ENCODE data around the gene KSR2.
"Not testable (repeated sequence)": the region's sequence is repeated elsewhere in the genome, so short reads cannot be mapped to it uniquely, and the experiment has no call there.

Gene KSR2

DNA sequence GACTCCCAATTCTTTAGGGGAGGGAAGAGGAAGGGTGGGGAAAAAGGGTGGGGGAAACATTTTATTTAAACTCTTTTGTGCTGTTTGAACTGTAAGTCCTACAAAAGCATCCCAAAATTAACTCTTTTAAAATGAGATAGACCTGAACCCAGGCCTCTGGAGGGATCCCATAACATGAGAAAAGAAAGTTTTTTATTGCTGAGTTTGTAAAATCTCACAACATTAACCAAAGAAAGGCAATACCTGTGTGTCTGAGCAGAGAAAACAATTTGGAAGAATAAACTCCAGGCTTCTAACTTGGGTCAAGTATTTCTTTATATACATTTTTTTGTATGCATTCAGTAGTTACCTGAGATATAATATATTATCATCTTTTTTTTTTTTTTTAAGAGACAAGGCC lies 107.1 kb downstream of the KSR2 start:
- Histone ChIP-seq H4K20me1 (ENCODE audit: insufficient read depth, low read length) (no peaks in the 10 kb centered on the region), H3K27me3 (ENCODE audit: insufficient read depth, low read length) (peaks cover 7% of the 10 kb centered on the region; the same call in 1 of the 2 replicates), H2AFZ (ENCODE audit: low read length) (no peak overlapping the region), H3K9ac (ENCODE audit: low read length) (no peak overlapping the region), H3K27ac (ENCODE audit: low read depth, low read length, poor library complexity, severe bottlenecking) (no peak overlapping the region), H3K9me2 (ENCODE audit: low read depth, low read length) (no peaks in the 10 kb centered on the region), H3K4me3 (ENCODE audit: low read depth, low read length, poor library complexity, severe bottlenecking) (no peak overlapping the region), H3F3A (ENCODE audit: insufficient read depth, low read length) (no peaks in the 10 kb centered on the region), H3K4me2 (ENCODE audit: low read length) (no peak overlapping the region), H3K9me3 (ENCODE audit: low read length) (no peaks in the 10 kb centered on the region), H3K36me3 (ENCODE audit: insufficient read depth, low read length) (no peaks in the 10 kb centered on the region), H3K4me1 (ENCODE audit: insufficient read depth, low read length, severe bottlenecking) (no peaks in the 10 kb centered on the region), H3K79me2 (ENCODE audit: insufficient read depth, low read length) (no peaks in the 10 kb centered on the region)
- no peak for TF ChIP-seq EZH2 (IDR thresholded peaks at IDR 0.05; ENCODE audit: borderline replicate concordance, low read length)

DNA sequence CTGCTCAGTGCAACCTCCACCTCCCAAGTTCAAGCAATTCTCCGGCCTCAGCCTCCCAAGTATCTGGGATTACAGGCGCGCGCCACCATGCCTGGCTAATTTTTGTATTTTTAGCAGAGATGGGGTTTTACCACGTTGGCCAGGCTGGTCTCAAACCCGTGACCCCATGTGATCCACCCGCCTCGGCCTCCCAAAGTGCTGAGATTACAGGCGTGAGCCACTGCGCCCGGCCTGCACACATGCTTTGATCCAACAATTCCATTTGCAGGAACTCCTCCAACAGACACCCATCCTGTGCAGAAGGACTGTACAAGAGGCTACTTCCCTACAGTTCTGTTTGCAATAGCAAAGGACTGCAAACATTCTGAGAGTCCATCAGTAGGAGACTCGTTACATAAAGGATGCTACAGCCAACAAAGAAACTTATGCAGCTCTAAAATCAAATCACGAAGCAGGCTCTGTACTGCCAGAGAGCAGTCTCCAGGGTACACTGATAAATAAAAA lies 108.0 kb downstream of the KSR2 start:
- not testable (repeated sequence) for H3K9me2 ChIP-seq (ENCODE audit: low read depth, low read length); H3K9me3 ChIP-seq (ENCODE audit: low read length); H3K4me2 ChIP-seq (ENCODE audit: low read length); H3K27me3 ChIP-seq (ENCODE audit: insufficient read depth, low read length); H2AFZ ChIP-seq (ENCODE audit: low read length); H3K4me3 ChIP-seq (ENCODE audit: low read depth, low read length, poor library complexity, severe bottlenecking); H3K27ac ChIP-seq (ENCODE audit: low read depth, low read length, poor library complexity, severe bottlenecking); H3K79me2 ChIP-seq (ENCODE audit: insufficient read depth, low read length); H3K36me3 ChIP-seq (ENCODE audit: insufficient read depth, low read length); H3F3A ChIP-seq (ENCODE audit: insufficient read depth, low read length); H3K9ac ChIP-seq (ENCODE audit: low read length); H4K20me1 ChIP-seq (ENCODE audit: insufficient read depth, low read length); H3K4me1 ChIP-seq (ENCODE audit: insufficient read depth, low read length, severe bottlenecking)

DNA sequence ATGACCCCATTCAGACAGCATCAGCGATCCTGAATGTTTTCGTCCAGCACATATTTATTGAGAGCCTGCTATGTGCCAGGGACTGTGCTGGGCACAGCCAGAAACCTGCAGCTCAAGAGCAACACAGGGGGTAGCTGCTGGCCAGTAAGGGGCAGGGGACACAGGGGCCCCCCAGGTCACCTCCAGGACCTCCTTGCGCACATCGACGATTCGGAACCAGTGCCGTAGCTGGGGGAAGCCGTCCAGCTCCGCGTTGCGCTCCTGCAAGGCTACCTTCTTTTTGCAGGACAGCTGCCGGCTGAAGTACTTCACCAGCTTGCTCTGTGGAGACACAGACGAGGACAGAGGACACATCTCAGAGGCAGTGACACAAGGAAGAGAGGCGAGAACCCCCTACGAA lies 108.7 kb downstream of the KSR2 start:
- Histone ChIP-seq H3K36me3 (ENCODE audit: insufficient read depth, low read length) (no peaks in the 10 kb centered on the region), H2AFZ (ENCODE audit: low read length) (no peak overlapping the region)
- TF ChIP-seq, protein P1, sequence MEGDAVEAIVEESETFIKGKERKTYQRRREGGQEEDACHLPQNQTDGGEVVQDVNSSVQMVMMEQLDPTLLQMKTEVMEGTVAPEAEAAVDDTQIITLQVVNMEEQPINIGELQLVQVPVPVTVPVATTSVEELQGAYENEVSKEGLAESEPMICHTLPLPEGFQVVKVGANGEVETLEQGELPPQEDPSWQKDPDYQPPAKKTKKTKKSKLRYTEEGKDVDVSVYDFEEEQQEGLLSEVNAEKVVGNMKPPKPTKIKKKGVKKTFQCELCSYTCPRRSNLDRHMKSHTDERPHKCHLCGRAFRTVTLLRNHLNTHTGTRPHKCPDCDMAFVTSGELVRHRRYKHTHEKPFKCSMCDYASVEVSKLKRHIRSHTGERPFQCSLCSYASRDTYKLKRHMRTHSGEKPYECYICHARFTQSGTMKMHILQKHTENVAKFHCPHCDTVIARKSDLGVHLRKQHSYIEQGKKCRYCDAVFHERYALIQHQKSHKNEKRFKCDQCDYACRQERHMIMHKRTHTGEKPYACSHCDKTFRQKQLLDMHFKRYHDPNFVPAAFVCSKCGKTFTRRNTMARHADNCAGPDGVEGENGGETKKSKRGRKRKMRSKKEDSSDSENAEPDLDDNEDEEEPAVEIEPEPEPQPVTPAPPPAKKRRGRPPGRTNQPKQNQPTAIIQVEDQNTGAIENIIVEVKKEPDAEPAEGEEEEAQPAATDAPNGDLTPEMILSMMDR (IDR thresholded peaks at IDR 0.05; ENCODE audit: low read length): no peak
- no peak for TF ChIP-seq EZH2 (IDR thresholded peaks at IDR 0.05; ENCODE audit: borderline replicate concordance, low read length)

DNA sequence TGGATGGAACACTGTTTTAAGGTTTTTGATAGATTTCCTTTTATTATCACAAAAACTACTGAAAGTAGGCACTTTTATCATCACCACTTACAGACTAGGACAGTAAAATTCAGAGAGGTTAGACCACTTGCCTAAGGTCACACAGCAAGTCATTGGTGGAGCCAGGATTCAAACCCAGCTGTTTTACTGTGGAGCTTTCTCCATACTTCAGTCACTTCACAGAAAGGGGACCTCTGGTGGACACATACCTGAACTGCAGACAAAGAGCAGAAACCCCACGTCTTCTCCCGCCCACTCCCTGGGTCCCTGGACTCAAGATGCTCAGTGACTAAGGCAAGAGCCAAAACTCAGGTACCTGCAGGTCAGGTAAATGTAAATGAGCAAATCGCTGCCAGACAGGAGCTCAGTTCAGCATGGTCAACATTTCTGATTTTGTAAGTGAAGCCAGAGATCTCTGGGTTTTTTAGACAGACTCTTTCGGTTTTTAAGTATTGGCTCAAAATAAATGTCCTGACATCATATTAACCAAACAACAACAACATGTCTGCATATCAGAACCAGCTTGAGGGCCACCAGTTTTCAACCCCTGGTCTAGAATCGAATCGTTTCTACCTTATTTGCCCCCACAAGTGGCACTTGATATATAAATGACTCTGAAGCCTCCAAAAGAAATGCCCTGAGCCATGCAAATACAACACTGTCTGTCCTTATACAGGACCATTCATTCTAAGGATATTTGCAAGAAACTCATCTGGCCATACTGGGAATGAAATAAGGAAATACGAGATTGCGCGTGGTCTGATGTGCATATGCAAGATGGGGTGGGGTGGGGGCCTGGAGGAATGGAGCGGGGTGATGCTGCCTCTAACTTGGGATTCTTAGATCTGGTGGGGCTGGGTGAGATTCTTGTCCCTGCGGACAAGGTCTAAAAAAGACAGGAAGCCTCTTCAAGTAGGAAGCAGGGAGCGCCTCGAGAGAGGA lies 110.9 kb downstream of the KSR2 start:
- Histone ChIP-seq H3K36me3 (ENCODE audit: insufficient read depth, low read length) (no peaks in the 10 kb centered on the region), H3K4me2 (ENCODE audit: low read length) (no peak overlapping the region), H3K4me3 (ENCODE audit: low read depth, low read length, poor library complexity, severe bottlenecking) (no peak overlapping the region), H3K4me1 (ENCODE audit: insufficient read depth, low read length, severe bottlenecking) (no peaks in the 10 kb centered on the region), H3K9me2 (ENCODE audit: low read depth, low read length) (no peaks in the 10 kb centered on the region), H3K9ac (ENCODE audit: low read length) (no peak overlapping the region), H3F3A (ENCODE audit: insufficient read depth, low read length) (no peaks in the 10 kb centered on the region), H4K20me1 (ENCODE audit: insufficient read depth, low read length) (no peaks in the 10 kb centered on the region), H3K27ac (ENCODE audit: low read depth, low read length, poor library complexity, severe bottlenecking) (no peak overlapping the region), H3K79me2 (ENCODE audit: insufficient read depth, low read length) (no peaks in the 10 kb centered on the region), H3K27me3 (ENCODE audit: insufficient read depth, low read length) (no peaks in the 10 kb centered on the region), H3K9me3 (ENCODE audit: low read length) (peaks cover 6% of the 10 kb centered on the region; the same call in 1 of the 2 replicates), H2AFZ (ENCODE audit: low read length) (no peak overlapping the region)
- TF ChIP-seq, protein P1 (IDR thresholded peaks at IDR 0.05; ENCODE audit: low read length): peak; percentile 65
- TF ChIP-seq EZH2 (IDR thresholded peaks at IDR 0.05; ENCODE audit: borderline replicate concordance, low read length): no peak

More for the DNA sequence above, 108.7 kb downstream of the KSR2 start:
- Histone ChIP-seq H3K27ac (ENCODE audit: low read depth, low read length, poor library complexity, severe bottlenecking) (no peak overlapping the region), H3K79me2 (ENCODE audit: insufficient read depth, low read length) (no peaks in the 10 kb centered on the region), H3K4me2 (ENCODE audit: low read length) (no peak overlapping the region), H3K4me3 (ENCODE audit: low read depth, low read length, poor library complexity, severe bottlenecking) (no peak overlapping the region), H3K4me1 (ENCODE audit: insufficient read depth, low read length, severe bottlenecking) (no peaks in the 10 kb centered on the region), H3K27me3 (ENCODE audit: insufficient read depth, low read length) (peaks cover 7% of the 10 kb centered on the region; the same call in 1 of the 2 replicates), H3K9ac (ENCODE audit: low read length) (no peak overlapping the region), H3K9me2 (ENCODE audit: low read depth, low read length) (no peaks in the 10 kb centered on the region), H3K9me3 (ENCODE audit: low read length) (no peaks in the 10 kb centered on the region), H4K20me1 (ENCODE audit: insufficient read depth, low read length) (no peaks in the 10 kb centered on the region), H3F3A (ENCODE audit: insufficient read depth, low read length) (no peaks in the 10 kb centered on the region)

DNA sequence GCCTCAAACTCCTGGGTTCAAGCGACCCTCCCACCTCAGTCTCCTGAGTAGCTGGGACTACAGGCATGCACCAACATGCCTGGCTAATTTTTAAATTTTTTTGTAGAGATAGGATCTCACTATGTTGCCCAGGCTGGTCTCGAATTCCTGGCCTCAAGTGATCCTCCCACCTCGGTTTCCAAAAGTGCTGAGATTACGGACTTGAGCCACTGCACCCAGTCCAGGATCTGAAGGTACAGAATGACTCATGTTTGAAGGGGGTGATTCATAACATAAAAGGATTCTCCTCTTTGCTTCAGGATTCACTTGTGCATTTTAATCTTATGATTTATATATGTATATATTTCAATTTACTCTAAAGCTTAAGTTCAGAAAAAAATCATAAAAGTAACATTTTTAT lies 111.7 kb downstream of the KSR2 start:
- not testable (repeated sequence) for H3K36me3 ChIP-seq (ENCODE audit: insufficient read depth, low read length); H3K4me2 ChIP-seq (ENCODE audit: low read length); H3F3A ChIP-seq (ENCODE audit: insufficient read depth, low read length); H3K9ac ChIP-seq (ENCODE audit: low read length); H4K20me1 ChIP-seq (ENCODE audit: insufficient read depth, low read length); H3K9me2 ChIP-seq (ENCODE audit: low read depth, low read length); H2AFZ ChIP-seq (ENCODE audit: low read length); H3K4me3 ChIP-seq (ENCODE audit: low read depth, low read length, poor library complexity, severe bottlenecking); H3K27me3 ChIP-seq (ENCODE audit: insufficient read depth, low read length); H3K27ac ChIP-seq (ENCODE audit: low read depth, low read length, poor library complexity, severe bottlenecking); H3K9me3 ChIP-seq (ENCODE audit: low read length); H3K79me2 ChIP-seq (ENCODE audit: insufficient read depth, low read length); H3K4me1 ChIP-seq (ENCODE audit: insufficient read depth, low read length, severe bottlenecking)
